ENCODE data around the gene NOVA2. TPM values are rescaled to one million over a fixed set of nuclear protein-coding genes. Genes with fewer than 3 reads are reported as not detected.

The NOVA2 gene
- total and polyA plus RNA-seq, 9 of the 15 experiments (the other 6 are each of a cell fraction or from before 2014, with no cell fraction given), result not detected

- TF ChIP-seq THAP12 (CRISPR knock-in tag; IDR thresholded peaks at IDR 0.05) (0 out of 2 replicates have a peak, but pooled peaks have one; percentile 45), HNRNPL (IDR thresholded peaks at IDR 0.05; ENCODE audit: low read depth, low read length) (peak; percentile 62), HMGXB4 (CRISPR knock-in tag; IDR thresholded peaks at IDR 0.05) (no peak), ZNF785 (CRISPR knock-in tag; IDR thresholded peaks at IDR 0.05) (no peak), HDAC3 (IDR thresholded peaks at IDR 0.05; ENCODE audit: borderline replicate concordance, partially characterized antibody) (no peak)
These were observed 89.6 kb downstream of the NOVA2 start (continued) for GRCh38 chr19:45883881-45884681.

MicroRNA genes within 50 kb of the gene (microRNA counts, 767-probe panel; counts per million panel counts)
- microRNA hsa-miR-769-3p, result 1,779 counts per million, percentile 46 among the panel's probes with 10 or more counts
- microRNA hsa-miR-769-5p, result 2,751 counts per million, percentile 66 among the panel's probes with 10 or more counts

Small RNA genes within 50 kb of the gene (microRNA-seq; reads per million reads assigned to microRNA genes)
- 166 reads per million, percentile 83 among the genes with 10 or more reads in this experiment for gene MIR769 (ENCODE audit: borderline microRNAs expressed)

Small RNA genes within 50 kb of the gene (small RNA-seq; reads per million reads assigned to genes)
- 360 reads per million, percentile 99 among the genes with 10 or more reads in this experiment for gene MIR769

Other genes with a start within 250 kb of the NOVA2 start
Only the 7 nearest of the 16 such genes appear.
- gene FOXA3, start 109.5 kb downstream of the NOVA2 start, total RNA-seq (2014; rRNA removed), result 5.5 and 8.9 TPM in 2 replicates
- gene FOXA3, start 109.5 kb downstream of the NOVA2 start, total RNA-seq (2014; rRNA removed; fragmentation: Illumina TruSeq; extraction: Trizol), result 3.3 and 3.5 TPM in 2 replicates
- gene FOXA3, start 109.5 kb downstream of the NOVA2 start, total RNA-seq (2015; rRNA removed; fragmentation: Illumina TruSeq; extraction: Trizol), result 3.2 and 3.5 TPM in 2 replicates
- 8.1 and 8.6 TPM in 2 replicates for gene FOXA3, start 109.5 kb downstream of the NOVA2 start, total RNA-seq (2021)
- gene FOXA3, start 109.5 kb downstream of the NOVA2 start, polyA plus RNA-seq (2011; rRNA removed), result 10.7 and 15.5 TPM in 2 replicates
- 4.7 and 6.1 TPM in 2 replicates for gene FOXA3, start 109.5 kb downstream of the NOVA2 start, polyA plus RNA-seq (2014; fragmentation: Illumina TruSeq; extraction: Trizol)
- 1 to 10 TPM; 1.3 to 1.5 TPM for gene FOXA3, start 109.5 kb downstream of the NOVA2 start, polyA plus RNA-seq (2014; fragmentation: Nextera tagmentation; extraction: Ambion mirVana)
- gene FOXA3, start 109.5 kb downstream of the NOVA2 start, polyA plus RNA-seq (2014; rRNA removed), result 5.0 and 6.7 TPM in 2 replicates
- gene IRF2BP1, start 87.7 kb downstream of the NOVA2 start, total RNA-seq (2014; rRNA removed), result 32.2 and 38.8 TPM in 2 replicates
- 2.6 and 2.8 TPM in 2 replicates for gene IRF2BP1, start 87.7 kb downstream of the NOVA2 start, total RNA-seq (2014; rRNA removed; fragmentation: Illumina TruSeq; extraction: Trizol)
- gene IRF2BP1, start 87.7 kb downstream of the NOVA2 start, total RNA-seq (2015; rRNA removed; fragmentation: Illumina TruSeq; extraction: Trizol), result 8.4 and 9.5 TPM in 2 replicates
- 35.0 and 35.9 TPM in 2 replicates for gene IRF2BP1, start 87.7 kb downstream of the NOVA2 start, total RNA-seq (2021)
- gene IRF2BP1, start 87.7 kb downstream of the NOVA2 start, polyA plus RNA-seq (2011; rRNA removed), result 3.2 and 5.0 TPM in 2 replicates
- gene IRF2BP1, start 87.7 kb downstream of the NOVA2 start, polyA plus RNA-seq (2014; fragmentation: Illumina TruSeq; extraction: Trizol), result 3.5 and 8.6 TPM in 2 replicates
- gene IRF2BP1, start 87.7 kb downstream of the NOVA2 start, polyA plus RNA-seq (2014; fragmentation: Nextera tagmentation; extraction: Ambion mirVana), result under 1 TPM; 0.61 to 0.62 TPM
- 14.3 and 18.8 TPM in 2 replicates for gene IRF2BP1, start 87.7 kb downstream of the NOVA2 start, polyA plus RNA-seq (2014; rRNA removed)
- gene MYPOP, start 71.3 kb downstream of the NOVA2 start, total RNA-seq (2014; rRNA removed), result 2.6 and 2.8 TPM in 2 replicates
- gene MYPOP, start 71.3 kb downstream of the NOVA2 start, total RNA-seq (2014; rRNA removed; fragmentation: Illumina TruSeq; extraction: Trizol), result 0.61 and 0.80 TPM in 2 replicates
- 1.0 and 1.6 TPM in 2 replicates for gene MYPOP, start 71.3 kb downstream of the NOVA2 start, total RNA-seq (2015; rRNA removed; fragmentation: Illumina TruSeq; extraction: Trizol)
- gene MYPOP, start 71.3 kb downstream of the NOVA2 start, total RNA-seq (2021), result 7.4 and 7.6 TPM in 2 replicates
- gene MYPOP, start 71.3 kb downstream of the NOVA2 start, polyA plus RNA-seq (2011; rRNA removed), result 0.72 and 1.3 TPM in 2 replicates
- 1.7 and 1.9 TPM in 2 replicates for gene MYPOP, start 71.3 kb downstream of the NOVA2 start, polyA plus RNA-seq (2014; fragmentation: Illumina TruSeq; extraction: Trizol)
- under 1 TPM; 0.32 to 0.34 TPM for gene MYPOP, start 71.3 kb downstream of the NOVA2 start, polyA plus RNA-seq (2014; fragmentation: Nextera tagmentation; extraction: Ambion mirVana)
- gene MYPOP, start 71.3 kb downstream of the NOVA2 start, polyA plus RNA-seq (2014; rRNA removed), result 2.4 and 4.9 TPM in 2 replicates
- 0.08 TPM in 1 of 2 replicates, not detected in the other for gene NANOS2, start 59.1 kb downstream of the NOVA2 start, total RNA-seq (2014; rRNA removed)
- not detected in 2 replicates for gene NANOS2, start 59.1 kb downstream of the NOVA2 start, total RNA-seq (2014; rRNA removed; fragmentation: Illumina TruSeq; extraction: Trizol)
- not detected in 2 replicates for gene NANOS2, start 59.1 kb downstream of the NOVA2 start, total RNA-seq (2015; rRNA removed; fragmentation: Illumina TruSeq; extraction: Trizol)
- gene NANOS2, start 59.1 kb downstream of the NOVA2 start, total RNA-seq (2021), result not detected in 2 replicates
- not detected in 2 replicates for gene NANOS2, start 59.1 kb downstream of the NOVA2 start, polyA plus RNA-seq (2011; rRNA removed)
- not detected in 2 replicates for gene NANOS2, start 59.1 kb downstream of the NOVA2 start, polyA plus RNA-seq (2014; fragmentation: Illumina TruSeq; extraction: Trizol)
- gene NANOS2, start 59.1 kb downstream of the NOVA2 start, polyA plus RNA-seq (2014; fragmentation: Nextera tagmentation; extraction: Ambion mirVana), result not detected
- gene NANOS2, start 59.1 kb downstream of the NOVA2 start, polyA plus RNA-seq (2014; rRNA removed), result not detected in 2 replicates
- 19.8 and 21.5 TPM in 2 replicates for gene CCDC61, start 21.6 kb upstream of the NOVA2 start, total RNA-seq (2014; rRNA removed)
- 4.9 and 5.4 TPM in 2 replicates for gene CCDC61, start 21.6 kb upstream of the NOVA2 start, total RNA-seq (2014; rRNA removed; fragmentation: Illumina TruSeq; extraction: Trizol)
- gene CCDC61, start 21.6 kb upstream of the NOVA2 start, total RNA-seq (2015; rRNA removed; fragmentation: Illumina TruSeq; extraction: Trizol), result 10.3 and 11.4 TPM in 2 replicates
- gene CCDC61, start 21.6 kb upstream of the NOVA2 start, total RNA-seq (2021), result 26.3 and 27.0 TPM in 2 replicates
- 10.6 and 12.4 TPM in 2 replicates for gene CCDC61, start 21.6 kb upstream of the NOVA2 start, polyA plus RNA-seq (2011; rRNA removed)
- 9.4 and 15.5 TPM in 2 replicates for gene CCDC61, start 21.6 kb upstream of the NOVA2 start, polyA plus RNA-seq (2014; fragmentation: Illumina TruSeq; extraction: Trizol)
- gene CCDC61, start 21.6 kb upstream of the NOVA2 start, polyA plus RNA-seq (2014; fragmentation: Nextera tagmentation; extraction: Ambion mirVana), result under 1 TPM; 0.07 to 0.59 TPM
- gene CCDC61, start 21.6 kb upstream of the NOVA2 start, polyA plus RNA-seq (2014; rRNA removed), result 20.9 and 21.4 TPM in 2 replicates
- gene PGLYRP1, start 49.2 kb upstream of the NOVA2 start, total RNA-seq (2014; rRNA removed), result not detected in 2 replicates
- not detected in 2 replicates for gene PGLYRP1, start 49.2 kb upstream of the NOVA2 start, total RNA-seq (2014; rRNA removed; fragmentation: Illumina TruSeq; extraction: Trizol)
- gene PGLYRP1, start 49.2 kb upstream of the NOVA2 start, total RNA-seq (2015; rRNA removed; fragmentation: Illumina TruSeq; extraction: Trizol), result not detected in 2 replicates
- gene PGLYRP1, start 49.2 kb upstream of the NOVA2 start, total RNA-seq (2021), result not detected in 2 replicates
- not detected in 2 replicates for gene PGLYRP1, start 49.2 kb upstream of the NOVA2 start, polyA plus RNA-seq (2011; rRNA removed)
- not detected in 2 replicates for gene PGLYRP1, start 49.2 kb upstream of the NOVA2 start, polyA plus RNA-seq (2014; fragmentation: Illumina TruSeq; extraction: Trizol)
- gene PGLYRP1, start 49.2 kb upstream of the NOVA2 start, polyA plus RNA-seq (2014; fragmentation: Nextera tagmentation; extraction: Ambion mirVana), result not detected
- gene PGLYRP1, start 49.2 kb upstream of the NOVA2 start, polyA plus RNA-seq (2014; rRNA removed), result not detected in 2 replicates
- gene IGFL4, start 67.1 kb upstream of the NOVA2 start, total RNA-seq (2014; rRNA removed), result 0.04 TPM in 1 of 2 replicates, not detected in the other
- gene IGFL4, start 67.1 kb upstream of the NOVA2 start, total RNA-seq (2014; rRNA removed; fragmentation: Illumina TruSeq; extraction: Trizol), result not detected in 2 replicates
- gene IGFL4, start 67.1 kb upstream of the NOVA2 start, total RNA-seq (2015; rRNA removed; fragmentation: Illumina TruSeq; extraction: Trizol), result not detected in 2 replicates
- not detected in 2 replicates for gene IGFL4, start 67.1 kb upstream of the NOVA2 start, total RNA-seq (2021)
- 0.07 TPM in 1 of 2 replicates, not detected in the other for gene IGFL4, start 67.1 kb upstream of the NOVA2 start, polyA plus RNA-seq (2011; rRNA removed)
- gene IGFL4, start 67.1 kb upstream of the NOVA2 start, polyA plus RNA-seq (2014; fragmentation: Illumina TruSeq; extraction: Trizol), result not detected in 2 replicates
- gene IGFL4, start 67.1 kb upstream of the NOVA2 start, polyA plus RNA-seq (2014; fragmentation: Nextera tagmentation; extraction: Ambion mirVana), result not detected
- not detected in 2 replicates for gene IGFL4, start 67.1 kb upstream of the NOVA2 start, polyA plus RNA-seq (2014; rRNA removed)